Erythroblast (primary cell): ENCODE measurements around the gene TLR1.
A peak's percentile ranks its signal among the peaks of the same experiment; 100 is the strongest.
"Not testable (repeated sequence)": the region's sequence is repeated elsewhere in the genome, so short reads cannot be mapped to it uniquely, and the experiment has no call there.

Experiments used
- DNase-seq, 2 experiments: peaks; one replicate each; lab custom pipeline; 2025; lab: John Stamatoyannopoulos, UW
- GATA1 ChIP-seq: IDR thresholded peaks from 2 replicates; pipeline ENCODE4 v1.6.1; 2011; ENCODE audit warnings: low read depth, mild to moderate bottlenecking, control low read depth, low read length, moderate library complexity
- POLR2A ChIP-seq: IDR thresholded peaks from 2 replicates; pipeline ENCODE4 v1.6.1; 2011; ENCODE audit warnings: mild to moderate bottlenecking, low read length

TLR1 gene

DNA sequence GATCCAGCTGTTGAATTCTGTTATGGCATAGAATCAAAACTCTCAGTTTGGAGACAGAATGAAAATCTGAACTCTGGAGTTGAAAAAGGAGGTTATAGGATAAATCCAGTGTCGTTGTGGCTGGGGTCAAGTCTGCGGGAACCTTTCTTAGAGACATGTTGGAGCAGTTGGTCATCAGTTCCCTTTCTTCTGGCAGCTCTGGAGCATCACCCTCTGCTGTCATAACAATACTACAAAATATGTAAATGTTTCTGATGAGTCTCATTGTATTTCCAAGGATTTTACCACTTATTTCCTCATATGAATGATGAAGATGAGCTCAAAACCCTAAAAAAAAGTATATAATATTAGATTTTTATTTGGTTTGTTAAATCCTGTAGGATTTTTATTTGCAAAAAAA, 29.3 kb downstream of the TLR1 start:
- DNase-seq, result no peak
- TF ChIP-seq POLR2A, result no peak
- TF ChIP-seq GATA1, result no peak

- peak in 1 of 2 experiments; percentile 7 for DNase-seq
- TF ChIP-seq POLR2A (no peak), GATA1 (no peak)
These were observed 30.2 kb downstream of the TLR1 start for GRCh38 chr4:38774181-38774955.

DNA sequence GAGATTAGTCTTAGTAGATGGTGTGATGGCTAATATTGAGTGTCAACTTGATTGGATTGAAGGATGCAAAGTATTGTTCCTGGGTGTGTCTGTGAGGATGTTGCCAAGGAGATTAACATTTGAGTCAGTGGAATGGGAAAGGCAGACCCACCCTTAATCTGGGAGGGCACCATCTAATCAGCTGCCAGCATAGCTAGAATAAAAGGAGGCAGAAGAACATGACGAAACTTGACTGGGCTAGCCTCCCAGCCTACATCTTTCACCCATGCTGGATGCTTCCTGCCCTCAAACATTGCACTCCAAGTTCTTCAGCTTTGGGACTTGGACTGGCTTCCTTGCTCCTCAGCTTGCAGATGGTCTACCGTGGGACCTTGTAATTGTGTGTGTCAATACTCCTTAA, 34.3 kb downstream of the TLR1 start:
- not testable (repeated sequence) for DNase-seq

DNA sequence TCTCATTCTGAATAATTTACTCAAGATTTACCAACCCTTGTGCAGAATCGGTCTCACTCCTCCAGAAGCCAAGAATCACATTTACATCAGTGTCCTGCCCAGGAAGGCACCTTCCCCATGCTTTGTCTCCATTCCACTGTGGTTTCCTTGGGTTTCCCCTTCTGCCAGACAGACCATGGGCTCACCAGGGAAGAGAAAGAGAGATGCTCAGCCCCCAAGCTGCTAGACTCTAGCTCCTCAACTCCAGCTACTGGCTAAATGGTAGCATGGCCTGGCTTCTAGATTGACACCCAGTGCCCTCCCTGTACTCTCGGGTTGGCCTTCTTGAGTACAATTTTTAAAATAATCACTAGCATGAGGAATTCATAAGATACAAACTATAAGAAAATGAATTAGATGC, 34.7 kb downstream of the TLR1 start:
- TF ChIP-seq POLR2A (no peak), GATA1 (no peak)
- DNase-seq, result no peak

GRCh38 chr4:38769441-38769840, 35.1 kb downstream of the TLR1 start:
- TF ChIP-seq GATA1, result no peak
- TF ChIP-seq POLR2A, result no peak
- no peak for DNase-seq

- TF ChIP-seq GATA1 (no peak), POLR2A (no peak)
- no peak for DNase-seq
These were observed 35.6 kb downstream of the TLR1 start for GRCh38 chr4:38768968-38769394.

- DNase-seq, result not testable (repeated sequence)
These were observed 37.7 kb downstream of the TLR1 start for GRCh38 chr4:38766940-38767339.

- TF ChIP-seq POLR2A, result no peak
- no peak for TF ChIP-seq GATA1
- no peak for DNase-seq
These were observed 39.2 kb downstream of the TLR1 start for GRCh38 chr4:38765382-38765781.

DNA sequence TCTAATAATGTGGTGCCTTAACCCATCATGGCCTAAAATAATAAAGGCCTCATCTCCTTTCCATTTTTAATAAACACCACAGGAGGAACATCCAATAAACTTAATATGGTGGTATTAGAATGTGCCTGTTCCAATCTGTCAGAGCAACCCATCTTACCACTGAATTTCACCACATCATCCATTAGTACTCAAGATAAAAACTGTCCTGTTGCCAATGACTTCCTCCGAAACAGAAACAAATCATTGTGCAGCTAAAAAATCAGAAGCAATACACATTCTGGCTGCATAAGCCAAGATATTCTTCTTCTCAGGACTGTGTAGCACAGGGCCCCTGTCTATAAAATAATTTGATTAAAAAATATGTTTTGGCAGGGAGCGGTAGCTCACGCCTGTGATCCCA, 40.3 kb downstream of the TLR1 start:
- DNase-seq, result no peak
- TF ChIP-seq POLR2A, result no peak
- TF ChIP-seq GATA1, result no peak

DNA sequence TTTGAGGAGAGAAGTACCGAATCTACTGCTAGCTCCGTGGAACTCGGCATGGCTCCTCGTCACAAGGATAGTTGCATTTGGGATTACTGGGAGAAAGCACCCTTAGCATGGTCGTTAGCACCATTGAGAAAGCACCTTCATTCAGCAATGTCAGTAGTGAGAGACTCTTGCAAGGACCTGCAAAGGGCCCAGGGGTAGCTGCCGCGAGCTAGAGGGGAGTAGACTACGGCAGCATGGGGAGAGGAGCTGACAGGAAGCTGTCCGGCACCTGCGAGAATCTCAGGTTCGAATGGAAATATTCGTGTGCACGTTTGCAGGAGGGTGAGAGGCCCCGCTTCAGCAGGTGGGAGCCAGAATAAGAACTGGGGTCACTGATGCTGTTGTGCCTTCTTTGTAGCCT, 42.0 kb downstream of the TLR1 start:
- DNase-seq, result no peak
- no peak for TF ChIP-seq POLR2A
- TF ChIP-seq GATA1, result no peak

DNA sequence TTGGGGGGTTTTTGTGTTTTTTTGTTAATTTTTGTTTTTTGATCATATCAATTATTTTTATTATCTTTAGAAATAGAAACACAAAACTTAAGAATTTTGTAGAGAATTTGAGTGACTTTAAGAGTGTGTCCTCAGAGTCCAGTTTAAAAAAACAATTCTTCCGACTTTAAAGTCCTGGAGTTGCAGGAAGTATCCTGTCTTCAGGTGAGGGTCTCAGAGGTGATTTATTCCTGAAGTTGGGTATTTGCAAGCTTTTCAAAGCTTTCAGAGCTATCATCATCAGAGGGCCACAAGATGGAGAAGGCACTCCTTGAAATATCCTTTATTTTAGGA, 44.8 kb downstream of the TLR1 start:
- TF ChIP-seq GATA1, result no peak
- TF ChIP-seq POLR2A, result no peak
- no peak for DNase-seq

DNA sequence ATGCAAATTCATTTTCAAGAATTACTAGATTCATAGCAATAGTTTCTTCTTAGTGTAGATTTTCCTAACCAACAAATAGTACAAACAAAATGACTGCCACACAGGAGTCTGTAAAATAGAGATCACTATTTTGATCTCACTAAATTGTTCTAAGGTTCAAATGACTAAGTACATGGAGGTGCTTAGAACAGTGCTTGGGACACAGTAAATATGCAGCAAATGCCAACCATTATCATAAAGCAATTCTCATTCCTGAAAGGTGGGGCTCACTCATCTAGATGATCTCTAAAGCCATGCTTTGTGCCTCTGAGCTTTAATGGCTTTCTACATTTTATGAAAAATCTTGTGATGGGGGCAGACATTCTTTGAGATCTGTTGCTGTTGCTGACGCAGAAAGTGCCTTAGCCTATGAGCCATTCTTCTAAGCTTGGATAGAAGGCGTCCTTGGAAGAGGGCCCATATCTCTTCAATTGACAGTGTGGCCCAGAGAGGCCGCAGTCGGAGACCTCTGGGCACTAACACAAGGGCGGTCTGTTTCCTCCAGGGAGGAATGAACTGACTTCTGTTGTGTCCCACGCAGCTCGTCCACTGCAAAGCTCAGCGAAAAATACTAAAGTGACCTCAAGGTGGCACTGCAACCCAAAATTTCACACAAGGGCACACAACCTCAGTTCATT, 45.3 kb downstream of the TLR1 start:
- peak; percentile 77 to 78 for DNase-seq
- TF ChIP-seq GATA1, result no peak
- TF ChIP-seq POLR2A, result no peak

GRCh38 chr4:38757945-38758600, 46.5 kb downstream of the TLR1 start:
- TF ChIP-seq POLR2A (no peak), GATA1 (no peak)
- DNase-seq, result peak; percentile 34 to 51

DNA sequence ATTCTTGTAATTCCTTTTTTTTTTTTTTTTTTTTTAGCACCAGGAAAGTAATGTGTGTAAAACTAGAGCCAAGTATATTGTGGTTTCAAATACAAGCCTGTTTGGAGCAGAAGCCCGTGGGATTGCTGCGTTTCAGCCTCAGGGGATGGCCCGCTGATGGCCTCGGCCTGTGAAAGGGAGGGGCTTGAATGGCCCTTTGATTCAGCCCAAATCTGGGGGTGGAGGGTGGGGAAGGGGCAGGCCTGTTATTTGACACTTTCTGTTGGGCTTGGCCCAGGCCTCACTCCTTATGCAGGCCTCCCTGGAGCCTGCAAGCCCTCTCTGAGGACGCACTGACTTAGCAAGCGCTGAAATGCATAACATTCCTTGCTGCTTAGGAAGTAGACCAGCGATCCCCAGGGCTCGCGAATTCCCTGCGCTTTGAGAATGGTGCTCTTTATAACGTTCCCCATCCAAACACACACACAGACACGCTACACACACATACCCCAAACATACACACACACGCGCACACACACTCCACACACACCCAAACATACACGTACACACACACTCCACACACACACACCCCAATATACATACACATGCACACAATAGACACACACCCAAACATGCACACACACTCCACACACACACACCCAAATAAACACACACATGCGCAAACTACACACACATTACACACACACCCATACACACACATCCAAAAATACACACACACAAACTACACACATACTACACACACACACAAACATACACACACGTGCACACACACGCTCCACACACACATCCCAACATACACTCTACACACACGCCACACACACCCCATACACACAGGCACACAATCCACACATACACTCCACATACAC, 51.4 kb downstream of the TLR1 start:
- no peak for TF ChIP-seq POLR2A
- TF ChIP-seq GATA1, result no peak

DNA sequence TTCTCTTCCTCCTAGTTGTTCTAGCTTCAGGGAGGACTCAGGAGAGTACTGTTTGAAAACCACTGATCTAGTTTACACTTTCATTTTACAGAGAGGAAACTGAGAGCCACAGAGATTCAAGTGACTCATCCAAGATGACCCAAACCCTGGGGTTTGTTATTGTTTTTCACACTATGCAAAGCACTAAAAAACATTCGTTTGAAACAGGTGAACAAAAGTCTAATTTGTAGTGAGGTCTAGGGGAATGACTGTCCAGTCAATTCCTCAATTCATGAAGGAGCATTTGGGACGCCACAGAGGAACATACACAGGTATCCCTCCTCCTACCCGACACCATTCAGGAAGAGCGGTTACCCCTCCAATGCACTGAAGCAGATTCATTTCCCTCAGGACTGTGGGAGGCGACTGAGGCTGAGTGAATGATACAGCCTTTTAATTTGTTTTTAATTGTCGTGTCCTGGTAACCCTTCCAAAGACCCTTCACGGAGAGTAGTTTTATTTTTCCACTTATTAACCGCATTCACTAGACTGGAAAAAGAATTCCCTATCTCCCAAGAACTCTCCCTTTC, 52.1 kb downstream of the TLR1 start:
- TF ChIP-seq POLR2A (no peak), GATA1 (no peak)
- no peak for DNase-seq

More for the DNA sequence above, 51.4 kb downstream of the TLR1 start:
- peak; percentile 18 to 57 for DNase-seq
